ENCODE results near the gene NOL11.
A peak's percentile ranks its signal among the peaks of the same experiment; 100 is the strongest.

NOL11 gene

DNA sequence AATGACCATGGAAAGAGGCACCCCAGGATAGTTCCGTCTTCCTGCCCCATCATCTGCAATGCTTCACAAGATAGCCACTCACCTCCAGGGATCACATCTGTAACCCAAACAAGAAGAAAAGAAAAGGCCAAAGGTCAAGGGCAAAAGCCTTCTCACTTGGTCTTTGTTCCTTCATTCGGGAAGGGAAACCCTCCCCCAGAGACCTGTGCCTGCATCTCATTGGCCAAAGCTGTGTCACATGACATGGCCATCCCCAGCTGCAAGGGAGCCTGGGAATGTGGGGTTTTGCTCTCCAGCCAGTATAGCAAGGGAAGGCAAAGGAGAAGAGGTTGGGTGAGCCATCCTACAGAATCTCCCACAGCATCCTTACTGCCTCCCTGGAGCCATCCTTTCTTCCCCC is 47.9 kb downstream of the NOL11 start:
- no peak overlapping the region for H3K4me3 ChIP-seq (ENCODE audit: control insufficient read depth, low read depth, low read length)
- DNase-seq (ENCODE audit: low read depth): no peak
- TF ChIP-seq, protein P1, sequence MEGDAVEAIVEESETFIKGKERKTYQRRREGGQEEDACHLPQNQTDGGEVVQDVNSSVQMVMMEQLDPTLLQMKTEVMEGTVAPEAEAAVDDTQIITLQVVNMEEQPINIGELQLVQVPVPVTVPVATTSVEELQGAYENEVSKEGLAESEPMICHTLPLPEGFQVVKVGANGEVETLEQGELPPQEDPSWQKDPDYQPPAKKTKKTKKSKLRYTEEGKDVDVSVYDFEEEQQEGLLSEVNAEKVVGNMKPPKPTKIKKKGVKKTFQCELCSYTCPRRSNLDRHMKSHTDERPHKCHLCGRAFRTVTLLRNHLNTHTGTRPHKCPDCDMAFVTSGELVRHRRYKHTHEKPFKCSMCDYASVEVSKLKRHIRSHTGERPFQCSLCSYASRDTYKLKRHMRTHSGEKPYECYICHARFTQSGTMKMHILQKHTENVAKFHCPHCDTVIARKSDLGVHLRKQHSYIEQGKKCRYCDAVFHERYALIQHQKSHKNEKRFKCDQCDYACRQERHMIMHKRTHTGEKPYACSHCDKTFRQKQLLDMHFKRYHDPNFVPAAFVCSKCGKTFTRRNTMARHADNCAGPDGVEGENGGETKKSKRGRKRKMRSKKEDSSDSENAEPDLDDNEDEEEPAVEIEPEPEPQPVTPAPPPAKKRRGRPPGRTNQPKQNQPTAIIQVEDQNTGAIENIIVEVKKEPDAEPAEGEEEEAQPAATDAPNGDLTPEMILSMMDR (IDR thresholded peaks at IDR 0.05; ENCODE audit: control insufficient read depth, insufficient read depth, low read depth, low read length, missing control alignments): no peak

DNA sequence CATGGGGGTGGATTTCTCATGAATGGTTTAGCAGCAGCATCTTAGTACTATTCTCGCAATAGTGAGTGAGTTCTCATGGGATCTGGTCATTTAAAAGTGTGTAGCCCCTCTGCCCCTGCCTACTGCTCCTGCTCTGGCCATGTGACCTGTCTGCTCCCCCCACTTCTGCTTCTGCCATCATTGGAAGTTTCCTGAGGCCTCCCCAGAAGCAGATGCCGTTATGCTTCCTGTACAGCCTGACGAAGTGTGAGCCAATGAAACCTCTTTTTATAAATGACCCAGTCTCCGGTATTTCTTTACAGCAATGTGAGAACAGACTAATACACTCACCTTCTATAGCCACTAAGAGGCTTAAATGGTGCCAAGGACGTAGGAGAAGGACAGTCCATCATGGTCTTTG is 51.5 kb downstream of the NOL11 start:
- TF ChIP-seq, protein P1 (IDR thresholded peaks at IDR 0.05; ENCODE audit: control insufficient read depth, insufficient read depth, low read depth, low read length, missing control alignments): no peak
- H3K4me3 ChIP-seq (ENCODE audit: control insufficient read depth, low read depth, low read length): no peak overlapping the region
- DNase-seq (ENCODE audit: low read depth): no peak

DNA sequence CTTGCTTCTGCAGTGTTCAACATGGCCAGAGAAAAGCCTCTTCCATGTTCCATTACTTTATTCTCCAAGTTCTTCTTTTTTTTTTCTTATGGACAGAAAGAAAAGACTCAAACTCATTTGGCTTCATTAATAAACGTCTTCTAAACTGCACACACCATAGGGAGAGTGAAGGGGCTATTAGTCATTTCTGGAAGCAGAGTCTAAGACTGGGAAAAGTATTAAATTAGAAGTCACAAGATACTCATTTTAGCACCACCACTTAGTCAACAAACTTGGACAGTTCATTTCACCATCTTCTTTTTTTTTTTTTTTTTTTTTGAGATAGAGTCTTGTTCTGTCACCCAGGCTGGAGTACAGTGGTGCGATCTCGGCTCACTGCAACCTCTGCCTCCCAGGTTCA is 52.8 kb downstream of the NOL11 start:
- TF ChIP-seq, protein P1 (IDR thresholded peaks at IDR 0.05; ENCODE audit: control insufficient read depth, insufficient read depth, low read depth, low read length, missing control alignments): no peak
- no peak for DNase-seq (ENCODE audit: low read depth)
- no peak overlapping the region for H3K4me3 ChIP-seq (ENCODE audit: control insufficient read depth, low read depth, low read length)

DNA sequence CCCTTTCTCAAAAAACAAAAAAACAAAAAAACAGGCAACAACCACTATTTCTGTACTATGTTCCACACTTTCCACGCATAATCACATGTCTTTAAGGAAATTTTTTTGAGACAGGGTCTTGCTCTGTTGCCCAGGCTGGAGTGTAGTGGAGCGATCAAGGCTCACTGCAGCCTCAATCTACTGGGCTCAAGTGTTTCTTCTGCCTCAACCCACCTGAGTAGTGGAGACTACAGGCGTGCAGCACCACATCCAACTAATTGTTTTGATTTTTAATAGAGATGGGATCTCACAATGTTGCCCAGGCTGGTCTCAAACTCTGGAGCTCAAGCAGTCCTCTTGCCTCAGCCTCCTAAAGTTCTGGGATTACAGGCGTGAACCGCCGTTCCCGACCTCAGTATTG is 54.9 kb downstream of the NOL11 start:
- TF ChIP-seq, protein P1 (IDR thresholded peaks at IDR 0.05; ENCODE audit: control insufficient read depth, insufficient read depth, low read depth, low read length, missing control alignments): no peak
- H3K4me3 ChIP-seq (ENCODE audit: control insufficient read depth, low read depth, low read length): no peak overlapping the region
- DNase-seq (ENCODE audit: low read depth): no peak

DNA sequence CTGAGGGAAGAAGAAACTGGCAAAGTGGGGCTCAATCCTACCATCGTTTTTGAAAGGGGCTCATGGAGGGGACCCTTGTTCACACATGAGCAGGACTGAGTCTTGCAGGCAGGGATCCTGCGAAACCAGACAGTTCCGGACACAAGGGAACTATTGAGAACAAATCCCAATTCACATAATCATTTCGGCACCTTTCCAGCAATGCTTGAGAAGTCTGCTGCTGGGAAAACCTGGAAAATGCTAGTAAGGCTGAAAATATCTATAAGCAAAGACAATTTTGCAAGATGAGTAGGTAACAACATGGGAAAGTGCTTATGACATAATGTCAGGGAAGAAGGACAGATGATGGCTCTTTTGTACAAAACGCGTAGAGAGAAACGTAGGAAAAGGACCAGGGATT is 55.5 kb downstream of the NOL11 start:
- TF ChIP-seq, protein P1 (IDR thresholded peaks at IDR 0.05; ENCODE audit: control insufficient read depth, insufficient read depth, low read depth, low read length, missing control alignments): no peak
- DNase-seq (ENCODE audit: low read depth): no peak
- H3K4me3 ChIP-seq (ENCODE audit: control insufficient read depth, low read depth, low read length): no peak overlapping the region

- TF ChIP-seq, protein P1 (IDR thresholded peaks at IDR 0.05; ENCODE audit: control insufficient read depth, insufficient read depth, low read depth, low read length, missing control alignments): peak; percentile 61
- H3K4me3 ChIP-seq (ENCODE audit: control insufficient read depth, low read depth, low read length): no peak overlapping the region
- DNase-seq (ENCODE audit: low read depth): no peak
These were observed 61.4 kb downstream of the NOL11 start for GRCh38 chr17:67779098-67779672.

Measured in AG09309 (cell line).